GM19395 (cell line): ENCODE results near the gene CDK10.

Source experiments
- ATAC-seq: cut with Tn5 transposase; IDR thresholded peaks from one replicate; pipeline ENCODE4 v1.9.1; 2021; ENCODE audit warnings: mild to moderate bottlenecking, moderate library complexity; ENCODE audit not compliant: unreplicated experiment

Gene CDK10

DNA sequence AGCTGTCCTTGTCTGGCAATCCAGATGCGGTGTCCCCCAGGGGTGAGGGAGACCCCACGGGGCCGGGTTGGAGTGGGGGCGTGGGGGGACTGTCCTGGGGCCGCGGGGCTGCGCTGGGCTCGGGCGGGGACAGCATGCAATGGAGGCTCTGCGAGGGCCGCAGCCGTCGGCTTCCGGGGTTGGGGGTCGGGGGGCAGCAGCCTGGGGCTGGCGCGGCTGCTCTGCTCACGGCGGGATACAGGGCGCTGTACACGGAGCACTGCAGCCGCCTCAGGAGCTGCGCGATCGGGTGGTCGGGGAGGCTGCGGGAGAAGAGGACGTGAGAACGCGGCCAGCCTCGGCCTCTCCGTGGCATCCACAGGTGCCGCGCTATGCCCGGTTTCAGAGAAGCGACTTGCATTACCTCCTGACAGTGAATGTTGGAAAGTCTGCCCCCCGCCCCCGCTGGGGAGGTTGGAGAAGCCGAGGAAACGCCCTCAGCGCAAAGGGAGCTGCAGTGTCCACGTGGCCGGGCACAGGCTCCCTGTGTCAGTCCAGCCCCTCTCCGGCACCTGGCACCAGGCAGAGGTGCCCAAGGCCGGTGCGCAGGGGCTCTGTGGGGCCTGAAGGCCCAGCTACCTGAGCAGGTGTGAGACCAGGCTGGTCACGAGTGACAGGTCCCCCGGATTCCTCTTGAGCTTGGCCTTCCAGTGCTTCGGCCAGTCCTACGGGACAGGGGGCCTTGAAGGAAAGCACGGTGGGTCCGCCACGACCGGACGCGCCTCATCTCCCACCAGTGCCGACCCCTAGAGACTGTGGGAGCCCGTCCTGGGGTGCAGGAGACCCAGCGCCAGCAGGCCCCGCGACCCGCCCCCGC lies 24.4 kb downstream of the CDK10 start:
- ATAC-seq, result no peak

DNA sequence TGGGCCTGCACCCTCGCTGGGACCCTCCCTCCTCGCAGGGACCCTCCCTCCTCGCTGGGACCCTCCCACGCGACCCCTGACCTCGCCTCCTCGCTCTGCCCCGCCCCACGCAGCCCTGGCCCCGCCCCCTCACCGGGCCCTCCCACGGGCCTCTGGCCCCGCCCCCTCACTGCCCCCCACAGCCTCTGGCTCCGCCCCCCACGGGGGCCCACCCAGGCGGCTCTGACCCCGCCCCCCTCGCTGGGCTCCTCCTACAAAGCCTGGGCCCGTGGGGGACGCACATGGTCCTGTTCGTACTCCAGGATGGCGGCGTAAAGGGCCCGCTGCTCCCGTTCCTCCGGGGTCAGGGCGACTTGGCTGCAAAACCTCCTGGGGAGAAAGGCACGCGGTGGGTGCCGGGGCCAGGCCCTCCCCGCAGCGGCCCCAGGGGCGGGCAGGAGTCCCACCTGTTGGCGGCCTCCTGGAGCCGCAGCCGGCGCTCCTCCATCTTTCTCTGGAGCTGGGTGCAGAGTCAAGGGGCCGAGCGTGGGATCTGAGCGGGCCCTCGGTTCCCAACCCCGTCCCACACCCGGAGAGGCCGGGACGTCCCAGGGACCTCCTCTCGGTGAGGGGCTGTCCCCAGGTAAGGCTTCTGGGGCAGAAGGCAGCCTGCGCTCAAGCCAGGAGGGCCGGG lies 25.2 kb downstream of the CDK10 start:
- ATAC-seq, result no peak

- no peak for ATAC-seq
Observed at GRCh38 chr16:89712274-89712781, 25.8 kb downstream of the CDK10 start.

- ATAC-seq, result no peak
Observed at GRCh38 chr16:89716493-89716892, 30.0 kb downstream of the CDK10 start.

DNA sequence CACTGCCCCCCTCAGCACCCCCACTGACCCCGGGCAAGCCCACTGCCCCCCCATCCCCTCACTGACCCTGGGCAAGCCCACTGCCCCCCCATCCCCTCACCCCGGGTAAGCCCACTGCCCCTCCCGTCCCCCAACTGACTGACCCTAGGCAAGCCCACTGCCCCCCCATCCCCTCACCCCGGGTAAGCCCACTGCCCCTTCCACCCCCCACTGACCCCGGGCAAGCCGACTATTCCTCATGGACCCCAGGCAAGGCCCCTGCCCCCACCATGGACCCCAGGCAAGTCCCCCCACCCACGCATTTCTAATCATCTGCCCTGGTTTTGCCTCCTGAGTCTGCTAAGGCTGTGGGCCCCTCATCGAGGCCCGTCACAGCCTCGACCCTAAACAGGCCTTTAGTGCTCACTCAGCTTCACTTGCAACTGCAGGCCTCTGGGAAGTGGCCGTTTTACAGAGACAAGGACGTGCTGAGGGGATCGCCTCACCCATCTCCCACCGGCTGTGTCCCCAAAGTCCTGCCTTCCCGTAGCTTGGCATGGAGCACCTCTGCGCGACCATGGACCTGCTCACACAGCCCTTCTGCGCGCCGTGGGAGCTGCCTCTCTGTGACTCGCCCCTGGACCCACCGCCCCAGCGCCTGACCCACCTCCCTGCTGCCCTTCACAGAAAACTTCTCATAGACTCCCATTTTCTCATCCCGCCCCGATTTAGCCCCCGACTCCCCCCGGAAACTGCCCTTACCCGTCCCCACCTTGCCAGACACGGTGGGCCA lies 30.6 kb downstream of the CDK10 start:
- no peak for ATAC-seq

GRCh38 chr16:89717688-89718505 lies 31.4 kb downstream of the CDK10 start:
- ATAC-seq, result no peak

- peak; percentile 11 for ATAC-seq
Observed at GRCh38 chr16:89720551-89720812, 34.0 kb downstream of the CDK10 start.

DNA sequence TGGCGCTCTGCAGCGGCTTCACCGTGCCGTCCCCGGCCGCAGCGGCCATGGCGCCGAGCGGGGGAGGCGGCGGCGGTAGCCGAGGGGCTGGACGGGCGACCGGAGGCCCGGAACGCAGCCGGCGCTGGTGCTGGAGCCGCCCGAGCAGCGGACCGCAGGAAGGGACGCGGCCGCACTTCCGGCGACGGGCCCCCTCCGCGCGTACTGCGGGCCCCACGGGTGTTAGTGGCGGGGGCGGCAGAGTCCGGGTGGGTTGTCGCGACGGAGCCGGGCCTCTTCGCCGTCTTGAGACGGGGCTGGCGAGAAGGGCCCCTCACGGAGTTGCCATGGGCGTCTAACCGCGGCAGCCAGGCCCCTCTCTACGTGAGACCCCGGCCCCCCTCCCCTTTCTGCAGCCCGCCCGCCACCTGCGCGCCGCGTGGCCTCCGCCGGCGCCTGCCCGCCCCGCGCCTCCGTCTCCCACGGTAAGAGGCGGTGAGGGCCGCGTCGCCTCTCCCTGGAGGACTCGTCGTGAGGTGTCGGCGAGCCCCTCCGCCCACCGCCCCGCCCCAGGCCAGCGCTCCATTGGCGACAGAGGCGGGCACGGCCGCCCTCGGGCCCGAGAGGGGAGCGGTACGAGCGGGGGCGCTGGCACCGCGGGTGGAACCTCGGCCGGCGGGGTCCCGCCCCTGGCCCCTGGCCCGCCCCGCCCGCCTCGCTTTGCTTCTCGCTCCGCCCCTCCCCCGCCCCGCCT lies 34.5 kb downstream of the CDK10 start, which contains the start of the genes VPS9D1 and ZNF276:
TSS of gene VPS9D1 (minus strand) at position 86 of the 733 bp plus-strand sequence. CDS start at position 49, 37 bp downstream.
TSS of gene ZNF276 (plus strand) at position 725 of the 733 bp plus-strand sequence. CDS start 104 bp downstream, outside the sequence.
- ATAC-seq, result peak; percentile 59

DNA sequence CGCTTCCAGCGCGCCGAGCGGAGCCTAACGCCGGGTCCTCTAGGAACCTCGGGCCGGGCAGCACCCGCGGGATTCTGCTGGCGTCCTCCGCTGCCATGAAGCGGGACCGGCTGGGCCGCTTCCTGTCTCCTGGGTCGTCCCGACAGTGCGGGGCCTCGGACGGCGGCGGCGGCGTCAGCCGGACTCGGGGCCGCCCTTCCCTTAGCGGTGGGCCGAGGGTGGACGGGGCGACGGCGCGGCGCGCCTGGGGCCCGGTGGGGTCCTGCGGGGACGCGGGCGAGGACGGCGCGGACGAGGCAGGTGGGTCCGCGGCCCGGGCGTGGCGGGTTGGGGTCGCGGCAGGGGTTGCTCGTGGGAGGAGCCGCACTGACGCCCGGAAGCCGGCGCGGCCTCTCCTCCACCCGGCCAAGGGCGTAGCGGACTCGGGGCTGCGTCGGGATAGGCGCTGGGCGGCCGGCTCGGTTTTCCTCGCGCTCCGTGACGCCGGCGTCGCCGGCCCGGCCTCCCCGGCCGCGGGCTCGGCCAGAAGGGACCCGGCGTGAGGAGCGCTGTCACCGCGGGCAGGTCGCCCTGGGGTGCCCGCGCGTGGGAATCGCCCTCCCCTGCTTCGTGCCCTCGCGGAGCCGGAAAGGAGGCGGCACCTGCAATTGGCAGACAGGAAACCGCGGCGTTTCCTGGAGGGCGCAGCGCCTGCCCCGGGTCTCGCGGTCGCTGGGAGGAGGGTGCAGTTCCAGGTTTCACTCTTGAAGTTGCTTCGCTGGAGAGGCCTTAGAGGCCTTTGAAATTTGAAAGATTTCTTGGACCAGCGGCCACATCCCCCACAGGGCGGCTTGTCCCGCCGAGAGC lies 35.3 kb downstream of the CDK10 start:
- ATAC-seq, result peak; percentile 38

DNA sequence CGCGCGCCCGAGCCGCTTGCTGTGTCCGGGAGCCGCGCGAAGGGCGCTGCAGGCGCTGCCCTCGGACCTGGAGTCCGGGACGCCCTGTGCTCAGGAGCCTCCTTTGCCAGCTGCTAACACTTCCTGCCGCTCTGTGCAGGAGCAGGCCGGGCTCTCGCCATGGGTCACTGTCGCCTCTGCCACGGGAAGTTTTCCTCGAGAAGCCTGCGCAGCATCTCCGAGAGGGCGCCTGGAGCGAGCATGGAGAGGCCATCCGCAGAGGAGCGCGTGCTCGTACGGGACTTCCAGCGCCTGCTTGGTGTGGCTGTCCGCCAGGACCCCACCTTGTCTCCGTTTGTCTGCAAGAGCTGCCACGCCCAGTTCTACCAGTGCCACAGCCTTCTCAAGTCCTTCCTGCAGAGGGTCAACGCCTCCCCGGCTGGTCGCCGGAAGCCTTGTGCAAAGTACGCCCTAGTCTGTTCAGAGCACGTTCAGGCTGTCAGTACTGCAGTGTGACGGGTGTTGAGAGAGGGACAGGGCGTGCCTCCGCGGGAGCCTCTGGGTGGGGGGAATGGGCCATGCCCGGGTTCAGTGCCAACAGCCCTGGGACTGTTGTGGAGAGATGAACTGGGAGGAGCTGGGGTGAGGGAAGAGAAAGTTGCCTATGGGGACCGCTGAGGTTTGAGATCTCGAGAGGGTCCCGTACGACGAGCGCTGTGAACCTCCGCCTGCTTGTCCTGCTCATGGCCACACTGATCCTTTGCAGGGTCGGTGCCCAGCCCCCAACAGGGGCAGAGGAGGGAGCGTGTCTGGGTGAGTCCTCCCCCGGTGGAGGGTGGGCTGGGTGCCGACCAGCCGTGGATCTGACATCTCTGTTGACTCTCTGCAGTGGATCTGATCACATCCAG lies 36.1 kb downstream of the CDK10 start:
- ATAC-seq, result no peak

DNA sequence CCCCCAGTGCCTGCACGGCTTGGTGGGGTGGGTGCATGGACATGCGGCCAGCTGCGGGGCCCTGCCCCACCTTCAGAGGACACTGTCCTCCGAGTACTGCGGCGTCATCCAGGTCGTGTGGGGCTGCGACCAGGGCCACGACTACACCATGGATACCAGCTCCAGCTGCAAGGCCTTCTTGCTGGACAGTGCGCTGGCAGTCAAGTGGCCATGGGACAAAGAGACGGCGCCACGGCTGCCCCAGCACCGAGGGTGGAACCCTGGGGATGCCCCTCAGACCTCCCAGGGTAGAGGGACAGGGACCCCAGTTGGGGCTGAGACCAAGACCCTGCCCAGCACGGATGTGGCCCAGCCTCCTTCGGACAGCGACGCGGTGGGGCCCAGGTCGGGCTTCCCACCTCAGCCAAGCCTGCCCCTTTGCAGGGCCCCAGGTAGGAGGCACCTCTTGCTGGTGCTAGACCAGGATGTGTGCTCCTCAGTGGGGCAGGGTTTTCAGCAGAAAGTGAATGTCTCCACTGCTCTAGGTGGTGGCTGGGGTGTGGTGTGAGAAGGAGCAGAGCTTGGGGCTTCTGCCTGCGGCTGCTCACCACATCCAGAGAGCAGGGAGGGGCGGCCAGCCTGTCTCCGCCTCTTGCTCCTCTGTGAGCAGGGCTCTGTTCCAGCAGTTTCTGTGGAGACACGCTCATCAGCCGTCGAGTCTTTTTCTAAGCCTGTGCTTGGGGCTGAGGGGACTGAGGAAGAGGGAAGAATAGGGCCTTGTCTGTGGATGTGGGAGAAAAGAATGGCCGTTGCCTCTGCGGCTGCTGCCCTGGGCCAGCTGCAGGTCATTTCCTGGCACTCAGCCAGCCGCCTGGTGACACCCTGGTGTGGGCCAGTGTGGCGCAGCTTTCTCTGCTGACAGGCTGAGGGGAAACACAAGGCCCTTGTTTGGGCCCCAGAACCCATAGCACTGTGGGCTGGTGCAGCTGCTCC lies 37.1 kb downstream of the CDK10 start:
- no peak for ATAC-seq

DNA sequence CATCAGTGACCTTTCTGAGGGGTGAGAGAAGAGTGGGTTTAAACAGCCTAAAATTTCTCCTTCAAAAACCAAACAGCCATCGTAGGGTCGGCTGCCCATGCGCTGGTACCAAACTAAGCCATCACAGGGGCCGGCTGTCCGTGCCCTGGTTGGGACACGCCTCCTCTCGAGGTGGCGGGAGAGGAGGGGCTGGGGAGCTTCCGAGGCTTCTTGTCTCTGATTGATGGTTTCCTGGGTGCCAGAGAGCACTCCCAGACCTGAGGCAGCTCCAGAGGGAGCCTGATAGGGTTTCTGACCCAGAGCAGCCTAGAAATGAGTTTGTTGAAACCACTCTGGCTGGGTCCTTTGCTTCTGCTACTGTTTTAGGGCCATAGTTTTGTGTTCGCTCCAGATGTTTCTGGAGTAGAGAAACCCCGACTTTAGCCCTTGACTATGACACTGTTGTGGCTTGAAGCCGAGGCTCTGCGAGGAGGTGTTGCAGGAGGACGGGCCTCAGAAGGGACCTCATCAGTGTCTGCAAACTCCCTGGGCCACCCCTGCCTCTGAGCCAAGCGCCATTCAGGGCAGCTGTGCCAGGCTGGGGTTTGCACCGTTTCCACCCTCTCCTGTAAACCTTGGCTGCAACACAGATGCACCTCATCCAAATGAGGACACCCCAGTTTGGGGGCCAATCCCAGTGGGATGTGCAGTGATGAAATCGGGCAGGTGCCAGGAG lies 41.1 kb downstream of the CDK10 start:
- no peak for ATAC-seq

- no peak for ATAC-seq
Observed at GRCh38 chr16:89729293-89729692, 42.8 kb downstream of the CDK10 start.

- ATAC-seq, result no peak
Observed at GRCh38 chr16:89729863-89730593, 43.5 kb downstream of the CDK10 start.

DNA sequence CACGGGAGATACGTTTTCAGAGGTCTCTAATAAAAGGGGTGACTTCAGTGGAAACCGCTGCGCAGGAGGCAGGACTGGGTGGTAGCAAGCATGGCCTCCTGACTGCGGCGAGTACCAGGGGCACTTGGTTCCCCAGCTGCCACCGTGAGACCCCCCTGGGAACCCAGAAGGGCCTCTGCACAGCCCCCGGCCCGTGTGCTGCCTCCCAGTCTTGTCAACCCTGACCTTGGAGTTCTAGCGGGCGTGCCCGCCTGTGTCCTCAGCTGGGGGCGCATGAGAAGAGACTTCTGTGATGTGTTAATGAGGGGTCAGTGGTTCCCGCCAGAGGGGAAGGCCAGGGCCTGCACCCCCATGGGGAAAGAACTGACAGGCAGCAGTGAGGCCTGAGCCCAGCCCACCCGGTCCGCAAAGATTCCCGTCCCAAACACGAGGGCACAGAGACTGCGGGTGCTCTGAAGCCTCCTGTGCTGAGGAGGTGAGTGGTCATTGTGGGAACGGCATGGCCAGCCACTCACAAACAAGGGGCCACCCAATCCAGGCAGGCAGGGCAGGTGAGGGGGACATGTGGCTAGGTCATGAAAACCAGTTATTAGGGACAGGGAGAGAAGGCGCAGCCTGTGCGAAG lies 44.2 kb downstream of the CDK10 start:
- no peak for ATAC-seq
